Ovary (tissue), 9 donors: ENCODE results near the gene CEP170B. TPM values are rescaled to one million over a fixed set of nuclear protein-coding genes. Genes with fewer than 3 reads are reported as not detected.
A peak's percentile ranks its signal among the peaks of the same experiment; 100 is the strongest.
"Not testable (repeated sequence)": the region's sequence is repeated elsewhere in the genome, so short reads cannot be mapped to it uniquely, and the experiment has no call there.

Experiments used
- DNase-seq, 5 donors: peaks; one replicate each; pipeline ENCODE4 v3.0.0-alpha.2; 2019 to 2020
- H3K27ac ChIP-seq, 2 donors: fragments of 200-600 bp; one replicate each; pipeline versions ENCODE4 v1.5.1 to v1.8.0; 2019 to 2022
- H3K27me3 ChIP-seq: fragments of 200-600 bp; one replicate; pipeline ENCODE4 v1.8.0; 2022
- H3K36me3 ChIP-seq: fragments of 200-600 bp; sonication (generic); one replicate; pipeline ENCODE4 v1.5.1; 2019
- H3K4me1 ChIP-seq: one replicate; pipeline ENCODE4 v1.8.1; 2013; ENCODE audit warnings: mild to moderate bottlenecking, moderate library complexity; ENCODE audit not compliant: insufficient read depth
- H3K4me3 ChIP-seq: fragments of 200-600 bp; sonication (generic); one replicate; pipeline ENCODE4 v1.5.1; 2017
- H3K9me3 ChIP-seq, 2 donors: fragments of 200-600 bp in 1 of 2; sonication (generic) in 1 of 2; one replicate each; pipeline versions ENCODE4 v1.5.1 to v1.8.1; 2013 to 2019; ENCODE audit warnings: mild to moderate bottlenecking in 1 of 2, moderate library complexity in 1 of 2
- EP300 ChIP-seq: sonication (generic); formaldehyde crosslinking; IDR thresholded peaks from one replicate; pipeline ENCODE4 v1.6.1; 2017; ENCODE audit warnings: antibody characterized with exemption
- POLR2A ChIP-seq: fragments of 450-650 bp; IDR thresholded peaks from one replicate; pipeline ENCODE4 v1.6.1; 2017; ENCODE audit warnings: antibody characterized with exemption, mild to moderate bottlenecking, moderate library complexity
- WGBS, 3 donors: extraction: QIAGEN DNeasy Blood & Tissue Kit in 1 of 3; methylation state at CpG; one replicate each; pipeline versions ENCODE4 v1.1.5 to v1.1.7; 2013 to 2017; 5-methylcytosine and 5-hydroxymethylcytosine counted together
- intact Hi-C, 4 donors: fragments of 100-400 bp; cut with DNase I; formaldehyde crosslinking; loops; one replicate each; pipeline versions ENCODE4 v1.11.0 to v1.15.1; 2022 to 2023
- polyA plus RNA-seq, 2 donors: library from polyadenylated mRNA; stranded (reverse); fragments of 200-250 nt in 1 of 2; fragments of 350-450 nt in 1 of 2; fragmentation: Illumina TruSeq in 1 of 2; extraction: RNeasy Lipid Tissue Mini Kit (QIAGEN cat#74804) in 1 of 2; gene quantifications; one replicate each; pipeline ENCODE4 v1.2.3, GENCODE V29; 2013 to 2014
- total RNA-seq, 7 donors: library from RNA; depleted of rRNA in 2 of 7; stranded (reverse); fragments of >200 nt in 2 of 7; fragmentation: NEBNext Ultra II Directional in 3 of 7; extraction: Animal tissue kit (Norgen Biotek cat#: 25700) in 3 of 7; gene quantifications; one replicate each; pipeline versions ENCODE4 v1.1.0 to v1.2.4, GENCODE V29; 2016 to 2023
- TF ChIP-seq, protein P1 (sequence below), 3 donors: fragments of 450-650 bp in 2 of 3; fragments of 200-600 bp in 1 of 3; IDR thresholded peaks; one replicate each; pipeline versions ENCODE4 v1.5.1 to v1.8.0; 2016 to 2022; ENCODE audit warnings: antibody characterized with exemption in 3 of 3, mild to moderate bottlenecking in 1 of 3
- donor health status: DM: no; HTN: no; CAD: no; lungs with moderate emphysema.
- donor health status: DM: no; HTN: no; CAD: no.
- donor health status: Bipolar disorder and iron deficiency.
- donor health status: DM: yes; HTN: yes; CAD: no.
- donor health status: DM: no; HTN: no; CAD: no.
- donor health status: DM: yes; HTN: yes; CAD: no.

Gene CEP170B
- total and polyA plus RNA-seq, 9 donors: 1.9 to 22.7 (median 9.9) TPM

DNA sequence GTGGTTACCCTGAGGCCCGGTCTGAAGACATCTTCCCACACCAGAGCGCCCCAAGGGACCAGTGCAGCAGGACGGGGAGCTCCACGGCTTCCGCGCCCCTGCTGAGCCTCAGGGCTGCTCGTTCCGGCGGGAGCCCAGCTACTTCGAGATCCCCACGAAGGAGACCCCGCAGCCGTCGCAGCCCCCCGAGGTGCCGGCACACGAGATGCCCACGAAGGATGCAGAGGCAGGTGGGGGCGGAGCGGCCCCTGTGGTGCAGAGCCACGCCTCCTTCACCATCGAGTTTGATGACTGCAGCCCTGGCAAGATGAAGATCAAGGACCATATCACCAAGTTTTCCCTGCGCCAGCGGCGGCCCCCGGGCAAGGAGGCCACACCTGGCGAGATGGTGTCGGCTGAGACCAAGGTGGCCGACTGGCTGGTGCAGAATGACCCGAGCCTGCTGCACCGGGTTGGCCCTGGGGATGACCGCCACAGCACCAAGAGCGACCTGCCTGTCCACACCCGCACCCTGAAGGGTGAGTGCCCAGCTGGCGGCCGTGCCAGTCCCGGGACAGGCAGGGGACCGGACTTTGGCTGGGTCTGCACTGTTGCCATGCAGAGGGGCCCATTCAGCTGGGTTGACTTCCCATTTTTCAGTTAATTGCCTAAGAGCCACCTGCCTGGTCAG is 18.1 kb downstream of the CEP170B start:
- no peak for TF ChIP-seq POLR2A
- TF ChIP-seq, protein P1, sequence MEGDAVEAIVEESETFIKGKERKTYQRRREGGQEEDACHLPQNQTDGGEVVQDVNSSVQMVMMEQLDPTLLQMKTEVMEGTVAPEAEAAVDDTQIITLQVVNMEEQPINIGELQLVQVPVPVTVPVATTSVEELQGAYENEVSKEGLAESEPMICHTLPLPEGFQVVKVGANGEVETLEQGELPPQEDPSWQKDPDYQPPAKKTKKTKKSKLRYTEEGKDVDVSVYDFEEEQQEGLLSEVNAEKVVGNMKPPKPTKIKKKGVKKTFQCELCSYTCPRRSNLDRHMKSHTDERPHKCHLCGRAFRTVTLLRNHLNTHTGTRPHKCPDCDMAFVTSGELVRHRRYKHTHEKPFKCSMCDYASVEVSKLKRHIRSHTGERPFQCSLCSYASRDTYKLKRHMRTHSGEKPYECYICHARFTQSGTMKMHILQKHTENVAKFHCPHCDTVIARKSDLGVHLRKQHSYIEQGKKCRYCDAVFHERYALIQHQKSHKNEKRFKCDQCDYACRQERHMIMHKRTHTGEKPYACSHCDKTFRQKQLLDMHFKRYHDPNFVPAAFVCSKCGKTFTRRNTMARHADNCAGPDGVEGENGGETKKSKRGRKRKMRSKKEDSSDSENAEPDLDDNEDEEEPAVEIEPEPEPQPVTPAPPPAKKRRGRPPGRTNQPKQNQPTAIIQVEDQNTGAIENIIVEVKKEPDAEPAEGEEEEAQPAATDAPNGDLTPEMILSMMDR (IDR thresholded peaks at IDR 0.05): no peak
- no peak for TF ChIP-seq EP300
- no peaks in the 10 kb centered on the region for H3K36me3 ChIP-seq
- no peaks in the 10 kb centered on the region for H3K9me3 ChIP-seq
- no peaks in the 10 kb centered on the region for H3K4me1 ChIP-seq
- intact Hi-C loops: no loop called here
- WGBS, 3 donors: 88 to 94% (median 92%) methylated on average over 37 to 38 of the region's 38 CpGs
- H3K4me3 ChIP-seq: no peak overlapping the region
- no peak overlapping the region for H3K27ac ChIP-seq
- peak in 2 of 5 donors; percentile 7 to 19 for DNase-seq
- H3K27me3 ChIP-seq: no peaks in the 10 kb centered on the region

DNA sequence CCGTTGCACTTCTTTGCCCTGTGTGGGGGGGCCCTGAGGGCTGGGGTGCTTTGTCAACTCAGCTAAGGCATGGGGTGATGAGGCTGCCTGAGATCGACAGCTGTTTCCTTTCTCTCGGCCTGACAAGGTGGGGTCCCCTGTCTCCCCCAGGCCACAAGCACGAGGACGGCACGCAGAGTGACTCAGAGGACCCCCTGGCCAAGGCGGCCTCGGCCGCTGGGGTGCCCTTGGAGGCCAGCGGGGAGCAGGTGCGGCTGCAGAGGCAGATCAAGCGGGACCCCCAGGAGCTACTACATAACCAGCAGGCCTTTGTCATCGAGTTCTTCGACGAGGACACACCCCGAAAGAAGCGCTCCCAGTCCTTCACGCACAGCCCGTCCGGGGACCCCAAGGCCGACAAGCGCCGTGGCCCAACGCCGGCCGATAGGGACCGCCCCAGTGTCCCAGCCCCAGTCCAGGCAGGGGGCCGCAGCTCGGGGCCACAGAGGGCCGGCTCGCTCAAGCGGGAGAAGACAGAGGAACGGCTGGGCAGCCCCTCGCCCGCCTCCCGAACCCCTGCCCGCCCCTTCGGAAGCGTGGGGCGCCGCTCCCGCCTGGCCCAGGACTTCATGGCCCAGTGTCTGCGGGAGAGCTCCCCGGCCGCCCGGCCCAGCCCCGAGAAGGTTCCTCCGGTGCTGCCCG is 18.8 kb downstream of the CEP170B start:
- no peaks in the 10 kb centered on the region for H3K36me3 ChIP-seq
- WGBS, 3 donors: 91 to 93% (median 93%) methylated on average over 40 to 49 of the region's 49 CpGs
- no peaks in the 10 kb centered on the region for H3K27me3 ChIP-seq
- no peaks in the 10 kb centered on the region for H3K9me3 ChIP-seq
- no peak overlapping the region for H3K4me3 ChIP-seq
- H3K4me1 ChIP-seq: no peaks in the 10 kb centered on the region
- peak in 2 of 5 donors; percentile 6 to 20 for DNase-seq
- no peak for TF ChIP-seq EP300
- TF ChIP-seq, protein P1 (IDR thresholded peaks at IDR 0.05): no peak
- TF ChIP-seq POLR2A: no peak
- intact Hi-C loops: no loop called here
- H3K27ac ChIP-seq: no peak overlapping the region

DNA sequence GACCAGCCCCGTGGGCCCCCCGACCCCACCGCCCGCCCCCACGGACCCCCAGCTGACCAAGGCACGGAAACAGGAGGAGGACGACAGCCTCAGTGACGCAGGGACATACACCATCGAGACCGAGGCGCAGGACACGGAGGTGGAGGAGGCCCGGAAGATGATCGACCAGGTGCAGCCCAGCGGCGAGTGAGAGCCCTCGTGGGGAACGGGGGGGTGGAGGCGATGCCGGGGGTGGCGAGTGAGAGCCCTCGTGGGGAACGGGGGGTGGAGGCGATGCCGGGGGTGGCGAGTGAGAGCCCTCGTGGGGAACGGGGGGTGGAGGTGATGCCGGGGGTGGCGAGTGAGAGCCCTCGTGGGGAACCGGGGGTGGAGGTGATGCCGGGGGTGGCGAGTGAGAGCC is 19.3 kb downstream of the CEP170B start:
- 87 to 92% (median 87%) methylated on average over 18 to 29 of the region's 34 CpGs for WGBS, 3 donors
- H3K36me3 ChIP-seq: not testable (repeated sequence)

DNA sequence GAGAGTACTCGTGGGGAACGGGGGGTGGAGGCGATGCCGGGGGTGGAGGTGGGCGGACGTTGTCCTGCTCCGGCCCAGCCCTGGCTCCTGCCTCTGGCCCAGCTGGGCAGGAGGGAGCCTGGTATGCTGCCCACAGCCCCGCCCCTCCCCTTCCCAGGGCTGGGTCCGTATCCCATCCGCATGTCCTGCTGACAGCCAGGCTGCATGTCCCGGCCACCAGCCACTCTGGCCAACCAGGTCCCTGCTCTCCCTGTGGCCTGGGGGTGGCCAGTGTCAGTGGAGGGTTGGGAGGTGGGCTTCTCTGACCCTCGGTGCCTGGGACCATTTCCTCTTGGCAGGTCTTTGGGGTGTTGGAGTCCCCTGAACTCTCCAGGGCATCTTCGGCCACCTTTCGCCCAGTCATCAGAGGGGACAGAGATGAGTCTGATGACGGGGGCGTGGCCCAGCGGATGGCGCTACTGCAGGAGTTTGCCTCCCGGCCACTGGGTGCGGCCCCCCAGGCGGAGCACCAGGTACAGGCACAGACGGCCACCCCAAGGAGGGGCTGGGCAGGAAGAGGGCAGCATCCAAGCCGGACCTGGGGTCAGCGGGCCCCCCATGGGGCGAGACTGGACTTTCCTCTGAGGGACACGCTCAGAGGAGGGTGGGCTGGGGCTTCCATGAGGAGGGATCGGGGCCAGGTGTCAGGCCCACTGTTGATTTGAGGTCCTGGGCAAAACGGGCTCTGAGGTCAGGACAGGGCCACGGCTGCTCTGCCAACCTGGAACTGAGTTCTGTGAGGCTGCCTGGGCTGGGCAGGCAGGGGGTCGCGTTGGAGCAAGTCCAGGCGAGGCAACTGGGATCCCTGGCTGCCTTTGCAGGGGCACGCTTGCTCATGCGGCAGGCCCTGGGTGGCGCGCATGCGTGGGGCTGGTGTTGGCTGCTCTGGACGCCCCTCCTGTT is 20.2 kb downstream of the CEP170B start:
- Histone ChIP-seq H3K27me3 (no peaks in the 10 kb centered on the region), H3K4me1 (no peaks in the 10 kb centered on the region), H3K9me3 (no peaks in the 10 kb centered on the region), H3K36me3 (no peaks in the 10 kb centered on the region), H3K27ac (no peak overlapping the region), H3K4me3 (no peak overlapping the region)
- peak in 4 of 5 donors; percentile 6 to 34 (median 18) for DNase-seq
- 90 to 93% (median 92%) methylated on average over 35 to 38 of the region's 38 CpGs for WGBS, 3 donors
- TF ChIP-seq POLR2A (no peak), EP300 (no peak)
- TF ChIP-seq, protein P1 (IDR thresholded peaks at IDR 0.05): no peak
- intact Hi-C loops: no loop called here

More for the DNA sequence above, 19.3 kb downstream of the CEP170B start:
- peak in 1 of 5 donors; percentile 26 for DNase-seq
- H3K27ac ChIP-seq, H3K4me3 ChIP-seq, H3K4me1 ChIP-seq, H3K9me3 ChIP-seq, H3K27me3 ChIP-seq, intact Hi-C loops: not testable (repeated sequence)
